ENCODE data around the gene LDLR.
"Not testable (repeated sequence)": the region's sequence is repeated elsewhere in the genome, so short reads cannot be mapped to it uniquely, and the experiment has no call there.

Gene LDLR

GRCh38 chr19:11069561-11069960 is 19.7 kb upstream of the LDLR start:
- H3K4me3 ChIP-seq (ENCODE audit: control insufficient read depth, low read depth, low read length): no peak overlapping the region
- no peak for TF ChIP-seq CTCF (IDR thresholded peaks at IDR 0.05; ENCODE audit: control insufficient read depth, insufficient read depth, low read depth, low read length, missing control alignments)
- no peak for DNase-seq (ENCODE audit: low read depth)

GRCh38 chr19:11070123-11070522 is 19.1 kb upstream of the LDLR start:
- DNase-seq (ENCODE audit: low read depth): no peak
- TF ChIP-seq CTCF (IDR thresholded peaks at IDR 0.05; ENCODE audit: control insufficient read depth, insufficient read depth, low read depth, low read length, missing control alignments): no peak
- no peak overlapping the region for H3K4me3 ChIP-seq (ENCODE audit: control insufficient read depth, low read depth, low read length)

GRCh38 chr19:11073568-11073967 is 15.7 kb upstream of the LDLR start:
- no peak overlapping the region for H3K4me3 ChIP-seq (ENCODE audit: control insufficient read depth, low read depth, low read length)
- no peak for DNase-seq (ENCODE audit: low read depth)
- TF ChIP-seq CTCF (IDR thresholded peaks at IDR 0.05; ENCODE audit: control insufficient read depth, insufficient read depth, low read depth, low read length, missing control alignments): no peak

- not testable (repeated sequence) for H3K4me3 ChIP-seq (ENCODE audit: control insufficient read depth, low read depth, low read length); DNase-seq (ENCODE audit: low read depth)
These were observed 12.5 kb upstream of the LDLR start for GRCh38 chr19:11076792-11077191.

- H3K4me3 ChIP-seq (ENCODE audit: control insufficient read depth, low read depth, low read length): no peak overlapping the region
- TF ChIP-seq CTCF (IDR thresholded peaks at IDR 0.05; ENCODE audit: control insufficient read depth, insufficient read depth, low read depth, low read length, missing control alignments): no peak
- DNase-seq (ENCODE audit: low read depth): no peak
These were observed 10.4 kb upstream of the LDLR start for GRCh38 chr19:11078893-11079292.

GRCh38 chr19:11079999-11080398 is 9.3 kb upstream of the LDLR start:
- no peak overlapping the region for H3K4me3 ChIP-seq (ENCODE audit: control insufficient read depth, low read depth, low read length)
- no peak for TF ChIP-seq CTCF (IDR thresholded peaks at IDR 0.05; ENCODE audit: control insufficient read depth, insufficient read depth, low read depth, low read length, missing control alignments)
- no peak for DNase-seq (ENCODE audit: low read depth)

GRCh38 chr19:11087870-11088505 is 1.3 kb upstream of the LDLR start:
- no peak overlapping the region for H3K4me3 ChIP-seq (ENCODE audit: control insufficient read depth, low read depth, low read length)
- TF ChIP-seq CTCF (IDR thresholded peaks at IDR 0.05; ENCODE audit: control insufficient read depth, insufficient read depth, low read depth, low read length, missing control alignments): no peak
- no peak for DNase-seq (ENCODE audit: low read depth)
